Neural cell (in vitro differentiated cells): ENCODE measurements around the gene SRD5A2. TPM values are rescaled to one million over a fixed set of nuclear protein-coding genes. Genes with fewer than 3 reads are reported as not detected.

Experiments used
- H2AFZ ChIP-seq: fragments of 200-600, 300-800 bp; sonication (generic), shearing (Covaris generic); 2 replicates; pipeline ENCODE4 v1.6.0; 2014; ENCODE audit warnings: low read depth, mild to moderate bottlenecking, antibody characterized with exemption, low read length, moderate library complexity
- H3F3A ChIP-seq: fragments of 200-600 bp; shearing (Covaris generic); 2 replicates; pipeline ENCODE4 v1.6.1; 2016; ENCODE audit warnings: mild to moderate bottlenecking, moderate library complexity, mixed read lengths, antibody characterized with exemption, low read length; ENCODE audit not compliant: insufficient read depth, poor library complexity, severe bottlenecking
- H3K27ac ChIP-seq: fragments of 200-600, 300-800 bp; sonication (generic), shearing (Covaris generic); 2 replicates; pipeline ENCODE4 v1.5.1; 2014; ENCODE audit warnings: mild to moderate bottlenecking, low read length, moderate library complexity
- H3K27me3 ChIP-seq: fragments of 300-800, 200-600 bp; sonication (generic), shearing (Covaris generic); 2 replicates; pipeline ENCODE4 v1.6.0; 2014; ENCODE audit warnings: mild to moderate bottlenecking, low read depth, low read length, moderate library complexity; ENCODE audit not compliant: insufficient read depth
- H3K36me3 ChIP-seq: fragments of 300-800, 200-600 bp; sonication (generic), shearing (Covaris generic); 2 replicates; pipeline ENCODE4 v1.5.1; 2014; ENCODE audit warnings: mild to moderate bottlenecking, antibody characterized with exemption, low read length, moderate library complexity; ENCODE audit not compliant: insufficient read depth
- H3K4me2 ChIP-seq: fragments of 300-800, 200-600 bp; sonication (generic), shearing (Covaris generic); 2 replicates; pipeline ENCODE4 v1.6.0; 2014; ENCODE audit warnings: mild to moderate bottlenecking, low read length
- H3K4me3 ChIP-seq: fragments of 300-800, 200-600 bp; sonication (generic), shearing (Covaris generic); 2 replicates; pipeline ENCODE4 v1.5.1; 2014; ENCODE audit warnings: mild to moderate bottlenecking, low read length, moderate library complexity
- H3K79me2 ChIP-seq: fragments of 200-600 bp; shearing (Covaris generic); replicated peaks from 2 replicates; pipeline ENCODE4 v1.6.0; 2014; ENCODE audit warnings: mild to moderate bottlenecking, low read length, moderate library complexity; ENCODE audit not compliant: insufficient read depth
- H3K9ac ChIP-seq: fragments of 300-800, 200-600 bp; sonication (generic), shearing (Covaris generic); 2 replicates; pipeline ENCODE4 v1.6.1; 2016; ENCODE audit warnings: mild to moderate bottlenecking, low read length, mixed read lengths
- H3K9me2 ChIP-seq: fragments of 200-600 bp; shearing (Covaris generic); 2 replicates; pipeline ENCODE4 v1.6.1; 2016; ENCODE audit warnings: mild to moderate bottlenecking, low read length, mixed read lengths; ENCODE audit not compliant: insufficient read depth
- H3K9me3 ChIP-seq: fragments of 200-600, 300-800 bp; sonication (generic), shearing (Covaris generic); 2 replicates; pipeline ENCODE4 v1.6.1; 2016; ENCODE audit warnings: mild to moderate bottlenecking, mixed run types, low read length, moderate library complexity, mixed read lengths
- H4K20me1 ChIP-seq: fragments of 200-600 bp; shearing (Covaris generic); 2 replicates; pipeline ENCODE4 v1.6.1; 2016; ENCODE audit warnings: mild to moderate bottlenecking, mixed run types; ENCODE audit not compliant: insufficient read depth
- CTCF ChIP-seq: fragments of 450-650 bp; IDR thresholded peaks from 2 replicates; pipeline ENCODE4 v1.5.1; 2014; ENCODE audit warnings: antibody characterized with exemption, mild to moderate bottlenecking, moderate library complexity; ENCODE audit not compliant: poor library complexity, severe bottlenecking
- EP300 ChIP-seq: fragments of 450-650 bp; conservative IDR thresholded peaks from 2 replicates; pipeline ENCODE4 v1.6.1; 2014; ENCODE audit warnings: antibody characterized with exemption, mild to moderate bottlenecking, moderate library complexity; ENCODE audit not compliant: poor library complexity, severe bottlenecking
- MXI1 ChIP-seq: fragments of 450-650 bp; conservative IDR thresholded peaks from 2 replicates; pipeline ENCODE4 v1.6.1; 2014; ENCODE audit warnings: antibody characterized with exemption, mild to moderate bottlenecking; ENCODE audit not compliant: poor library complexity, severe bottlenecking
- POLR2AphosphoS5 ChIP-seq: IDR thresholded peaks from 2 replicates; pipeline ENCODE4 v1.6.1; 2012
- REST ChIP-seq: IDR thresholded peaks from 2 replicates; pipeline ENCODE4 v1.6.1; 2012; ENCODE audit warnings: borderline replicate concordance
- SMC3 ChIP-seq: fragments of 450-650 bp; conservative IDR thresholded peaks from 2 replicates; pipeline ENCODE4 v1.6.1; 2014; ENCODE audit warnings: antibody characterized with exemption, mild to moderate bottlenecking, moderate library complexity; ENCODE audit not compliant: poor library complexity
- polyA plus RNA-seq: library from polyadenylated mRNA; depleted of rRNA; stranded (reverse); fragments of >200 nt; gene quantifications from 2 replicates; pipeline ENCODE4 v1.2.3, GENCODE V29; 2014

SRD5A2 gene
- polyA plus RNA-seq, 1 donor from 2014 or later = 0.11 TPM

GRCh38 chr2:31525876-31526275, 54.9 kb downstream of the SRD5A2 start:
- H3K9me3 ChIP-seq = no peaks in the 10 kb centered on the region
- H3K9ac ChIP-seq = no peak overlapping the region
- H3K4me2 ChIP-seq = no peak overlapping the region
- H3F3A ChIP-seq = no peaks in the 10 kb centered on the region
- no peaks in the 10 kb centered on the region for H3K79me2 ChIP-seq
- H3K27ac ChIP-seq = no peak overlapping the region
- no peak overlapping the region for H2AFZ ChIP-seq
- H4K20me1 ChIP-seq = no peaks in the 10 kb centered on the region
- no peaks in the 10 kb centered on the region for H3K27me3 ChIP-seq
- H3K36me3 ChIP-seq = no peaks in the 10 kb centered on the region
- H3K4me3 ChIP-seq = no peak overlapping the region
- no peak for TF ChIP-seq REST
- no peaks in the 10 kb centered on the region for H3K9me2 ChIP-seq

- no peaks in the 10 kb centered on the region for H4K20me1 ChIP-seq
- H3K4me3 ChIP-seq = no peak overlapping the region
- H3K36me3 ChIP-seq = no peaks in the 10 kb centered on the region
- H3K4me2 ChIP-seq = no peak overlapping the region
- no peaks in the 10 kb centered on the region for H3K79me2 ChIP-seq
- no peaks in the 10 kb centered on the region for H3K9me2 ChIP-seq
- H3F3A ChIP-seq = no peaks in the 10 kb centered on the region
- no peaks in the 10 kb centered on the region for H3K27me3 ChIP-seq
- H3K27ac ChIP-seq = no peak overlapping the region
- no peaks in the 10 kb centered on the region for H3K9me3 ChIP-seq
- no peak overlapping the region for H2AFZ ChIP-seq
- H3K9ac ChIP-seq = no peak overlapping the region
- TF ChIP-seq EP300 (no peak), POLR2AphosphoS5 (no peak), MXI1 (no peak)
These were observed 56.1 kb downstream of the SRD5A2 start for GRCh38 chr2:31524592-31524991.

- Histone ChIP-seq H3K9me2 (no peaks in the 10 kb centered on the region), H3K9ac (no peak overlapping the region), H3K36me3 (no peaks in the 10 kb centered on the region), H3K27me3 (no peaks in the 10 kb centered on the region), H3K4me3 (no peak overlapping the region), H3K4me2 (no peak overlapping the region), H2AFZ (no peak overlapping the region), H3K79me2 (no peaks in the 10 kb centered on the region), H3F3A (no peaks in the 10 kb centered on the region), H4K20me1 (no peaks in the 10 kb centered on the region), H3K9me3 (no peaks in the 10 kb centered on the region), H3K27ac (no peak overlapping the region)
- peak; percentile 46 for TF ChIP-seq SMC3
- no peak for TF ChIP-seq POLR2AphosphoS5
- TF ChIP-seq CTCF = peak; percentile 53
These were observed 56.8 kb downstream of the SRD5A2 start for GRCh38 chr2:31523871-31524492.
